GM19324 (cell line): Measurements from ENCODE around the gene MAGI1.

ENCODE experiments used
- ATAC-seq: cut with Tn5 transposase; IDR thresholded peaks from one replicate; pipeline ENCODE4 v1.9.1; 2021; ENCODE audit warnings: mild to moderate bottlenecking, moderate library complexity; ENCODE audit not compliant: unreplicated experiment, low FRiP score

The MAGI1 gene

DNA sequence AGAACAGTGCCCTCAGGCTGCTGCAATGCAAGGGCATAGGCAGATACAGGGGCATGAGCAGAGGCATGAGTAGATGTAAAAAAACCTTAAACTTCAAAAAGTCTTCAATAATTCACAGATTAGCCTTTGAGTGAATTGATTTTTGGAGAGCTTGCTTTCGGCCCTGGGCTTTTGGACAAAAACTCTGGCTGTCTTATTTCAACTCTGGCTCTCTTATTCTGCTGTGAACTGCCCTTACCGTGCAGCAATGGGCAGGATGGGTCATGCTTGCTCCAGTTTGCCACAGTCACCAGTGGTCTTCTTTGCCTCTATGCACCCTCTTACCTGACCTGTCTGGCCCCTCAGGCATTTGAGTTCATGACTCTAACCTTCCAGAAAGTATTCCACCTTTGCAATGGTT, 555.7 kb downstream of the MAGI1 start:
- ATAC-seq, result no peak

DNA sequence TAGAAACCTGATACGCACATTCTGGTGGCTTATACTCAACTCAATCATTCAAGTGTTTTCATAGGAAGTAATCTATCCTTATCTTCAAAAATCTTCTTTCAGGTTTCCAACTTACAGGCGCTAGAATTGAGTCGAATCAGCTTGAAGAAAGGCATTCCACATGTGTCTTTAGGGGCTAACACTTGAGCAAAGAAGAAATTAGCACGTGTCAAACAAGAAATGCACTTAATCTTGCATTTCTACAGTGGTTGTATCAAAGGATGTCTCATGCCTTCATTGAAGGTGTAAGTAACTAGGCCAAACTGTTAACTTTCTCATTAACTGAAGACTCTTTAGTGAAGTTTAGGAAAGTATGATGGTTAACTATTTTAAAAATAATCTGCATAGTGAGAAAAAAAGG, 557.6 kb downstream of the MAGI1 start:
- ATAC-seq, result no peak

DNA sequence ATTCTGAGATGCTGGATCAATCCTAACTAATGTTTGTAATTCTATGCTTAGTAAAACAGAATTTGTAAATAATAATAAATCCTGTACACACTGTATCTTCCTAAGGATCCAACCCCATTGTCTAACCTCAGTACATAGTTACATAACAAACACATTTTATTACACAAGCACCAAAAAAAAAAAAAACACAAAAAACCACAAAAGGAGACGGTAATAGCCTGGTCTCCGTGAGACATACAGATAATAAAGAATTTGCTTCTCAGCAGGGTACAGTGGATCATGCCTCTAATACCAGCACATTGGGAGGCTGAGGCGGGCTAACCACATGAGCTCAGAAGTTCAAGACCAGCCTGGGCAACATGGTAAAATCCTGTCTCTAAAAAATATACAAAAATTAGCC, 558.7 kb downstream of the MAGI1 start:
- ATAC-seq, result no peak

DNA sequence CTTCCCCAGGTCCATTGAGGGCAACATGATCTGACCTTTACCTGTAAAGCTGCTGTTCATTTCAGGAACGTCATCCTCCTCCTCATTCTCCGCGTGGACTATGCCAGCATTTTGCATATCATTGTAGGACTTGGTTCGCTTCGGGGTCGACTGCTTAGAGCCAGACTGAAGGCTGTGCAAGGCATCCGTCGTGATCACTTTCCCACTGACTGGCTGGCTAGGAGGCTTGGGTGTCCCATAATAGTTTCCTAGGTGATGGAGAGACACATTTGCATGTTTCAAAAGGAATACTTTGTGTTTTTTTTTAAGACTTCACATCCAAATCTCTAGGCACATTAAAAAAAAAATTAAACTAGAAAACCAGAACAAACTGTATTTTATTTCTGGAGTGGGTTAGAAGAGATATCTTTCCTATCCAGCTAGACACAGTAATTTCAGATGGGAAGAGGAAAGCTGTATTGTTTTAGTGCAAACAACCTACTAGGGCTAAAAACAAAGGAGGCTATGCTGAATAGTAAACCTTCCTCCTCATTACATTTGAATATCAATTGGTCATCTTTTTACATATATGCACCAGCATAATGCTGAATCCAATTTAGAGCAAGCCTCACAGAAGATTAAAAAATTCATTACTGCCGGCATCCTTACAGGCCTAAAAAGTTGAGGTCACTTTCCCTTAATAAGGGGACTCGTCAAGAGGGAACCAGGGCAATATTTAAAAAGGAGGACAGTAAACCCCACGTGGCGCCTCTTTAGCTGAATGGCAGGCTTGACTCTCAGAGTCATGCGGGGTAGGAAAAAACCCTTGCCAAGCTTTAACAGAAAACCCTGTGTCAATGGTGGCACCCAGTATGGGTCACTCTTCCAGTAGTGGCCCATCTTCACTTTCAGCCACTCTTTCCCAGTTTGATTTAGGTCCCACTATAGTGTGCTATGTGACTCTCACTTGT, 559.9 kb downstream of the MAGI1 start:
- ATAC-seq, result no peak

DNA sequence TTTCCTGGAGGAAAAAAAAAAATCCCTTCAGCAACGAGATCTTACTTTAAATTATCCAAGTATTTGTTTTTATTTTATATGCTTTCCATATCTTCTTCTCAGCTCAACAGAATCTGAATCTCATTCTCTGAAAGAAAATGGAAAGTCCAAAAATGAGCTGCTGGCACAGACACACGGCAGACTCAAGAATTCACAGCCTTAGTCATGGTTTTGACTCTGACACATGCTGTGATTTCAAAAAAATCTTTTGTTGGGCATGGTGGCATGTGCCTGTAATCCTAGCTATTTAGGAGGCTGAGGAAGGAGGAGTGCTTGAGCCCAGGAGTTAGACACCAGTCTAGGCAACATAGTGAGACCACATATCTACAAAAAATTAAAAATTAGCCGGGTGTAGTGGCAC, 565.0 kb downstream of the MAGI1 start:
- ATAC-seq, result no peak

DNA sequence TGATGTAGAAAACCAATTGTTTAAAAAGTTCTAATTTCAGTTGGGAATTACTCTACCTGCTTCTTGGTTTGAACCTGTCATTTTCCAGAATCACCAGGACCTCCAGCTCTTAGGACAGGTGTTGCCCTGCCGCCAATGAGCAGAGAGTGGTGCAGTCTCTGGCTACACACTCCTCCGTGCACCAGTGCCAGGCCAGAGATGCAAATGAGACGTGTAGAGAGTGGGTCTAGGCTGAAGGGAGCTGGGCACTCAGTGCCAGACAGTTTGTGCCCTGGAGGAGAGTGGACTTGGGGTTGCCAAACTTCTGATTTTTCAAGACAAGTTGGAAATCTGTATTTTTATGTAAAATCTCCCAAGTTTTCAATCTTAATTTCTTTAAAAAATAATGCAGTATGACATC, 566.2 kb downstream of the MAGI1 start:
- no peak for ATAC-seq

DNA sequence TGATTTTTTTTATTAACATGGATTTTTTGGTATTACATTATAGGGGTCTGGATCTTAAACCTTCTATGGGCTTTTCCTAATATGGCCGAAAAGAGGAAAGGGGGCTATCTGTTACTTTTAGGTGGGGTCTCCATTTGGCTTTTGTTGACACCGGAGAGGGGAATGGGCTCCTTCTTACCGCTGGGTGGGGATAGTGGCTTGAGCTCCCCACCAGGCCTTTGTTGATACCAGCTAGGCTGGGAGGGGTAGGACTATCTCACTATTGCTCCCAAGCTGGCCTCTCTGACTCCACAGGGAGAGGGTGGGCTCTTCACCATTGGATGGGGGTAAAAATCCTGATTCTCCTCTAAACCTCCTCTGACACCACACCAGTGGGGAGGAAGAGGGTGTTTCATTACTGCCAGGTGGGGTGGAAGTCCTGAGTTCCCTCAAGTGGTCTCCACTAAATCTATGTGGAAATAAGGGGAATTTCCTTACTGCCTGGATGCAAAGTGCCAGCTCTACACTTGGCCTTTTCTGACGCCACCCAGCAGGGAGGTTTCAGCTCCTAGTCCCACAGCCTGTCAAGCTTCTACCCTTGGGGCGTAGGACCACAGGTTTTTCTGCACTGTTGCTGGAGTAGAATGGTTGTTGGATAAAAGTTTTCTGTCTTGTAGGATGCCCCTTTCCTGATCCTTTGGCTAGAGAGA, 572.3 kb downstream of the MAGI1 start:
- no peak for ATAC-seq

DNA sequence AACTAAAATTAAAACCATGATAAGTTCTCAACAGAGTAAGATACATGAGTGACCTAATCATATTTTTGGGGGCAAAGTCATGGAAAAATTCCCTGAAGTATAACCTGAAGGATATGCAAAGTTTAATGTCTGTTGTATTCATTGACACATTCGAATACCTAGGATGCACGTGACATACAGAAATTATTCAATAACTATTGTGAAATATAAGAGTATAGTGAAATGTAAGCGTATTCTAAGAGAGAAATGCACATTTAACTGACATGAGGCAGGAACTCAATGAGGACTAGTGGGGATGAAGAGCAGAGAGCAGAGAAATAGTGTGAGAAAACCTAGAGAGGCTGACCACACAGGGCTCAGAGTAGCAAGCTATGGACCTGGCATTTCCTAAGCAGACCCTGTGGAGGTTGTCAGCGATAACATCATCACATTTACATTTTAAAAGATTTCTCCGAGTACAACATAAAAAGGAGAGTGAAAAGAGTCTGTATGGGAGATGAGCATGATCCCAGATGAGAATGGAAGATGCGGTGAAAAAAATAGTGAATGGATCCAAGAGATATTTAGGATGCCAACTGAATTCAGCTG, 588.8 kb downstream of the MAGI1 start:
- no peak for ATAC-seq

DNA sequence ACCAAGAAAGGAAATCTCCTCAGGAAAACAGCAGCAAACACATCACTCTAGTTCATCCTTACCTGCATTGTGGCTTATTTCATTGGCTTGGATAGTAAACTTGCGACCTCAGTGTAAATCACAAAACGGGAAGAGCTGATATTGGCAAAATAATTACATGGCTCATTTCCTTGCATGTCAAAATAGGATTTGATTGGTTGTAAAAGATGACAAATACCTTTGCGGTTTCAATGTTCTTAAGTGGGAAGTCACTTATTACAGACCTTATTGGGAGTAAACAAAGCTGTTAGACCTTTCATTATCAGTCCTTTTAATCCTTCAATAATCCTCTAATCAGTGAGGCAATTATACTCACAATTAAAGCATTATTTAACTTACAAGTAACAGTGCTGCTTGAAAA, 590.6 kb downstream of the MAGI1 start:
- ATAC-seq, result no peak

DNA sequence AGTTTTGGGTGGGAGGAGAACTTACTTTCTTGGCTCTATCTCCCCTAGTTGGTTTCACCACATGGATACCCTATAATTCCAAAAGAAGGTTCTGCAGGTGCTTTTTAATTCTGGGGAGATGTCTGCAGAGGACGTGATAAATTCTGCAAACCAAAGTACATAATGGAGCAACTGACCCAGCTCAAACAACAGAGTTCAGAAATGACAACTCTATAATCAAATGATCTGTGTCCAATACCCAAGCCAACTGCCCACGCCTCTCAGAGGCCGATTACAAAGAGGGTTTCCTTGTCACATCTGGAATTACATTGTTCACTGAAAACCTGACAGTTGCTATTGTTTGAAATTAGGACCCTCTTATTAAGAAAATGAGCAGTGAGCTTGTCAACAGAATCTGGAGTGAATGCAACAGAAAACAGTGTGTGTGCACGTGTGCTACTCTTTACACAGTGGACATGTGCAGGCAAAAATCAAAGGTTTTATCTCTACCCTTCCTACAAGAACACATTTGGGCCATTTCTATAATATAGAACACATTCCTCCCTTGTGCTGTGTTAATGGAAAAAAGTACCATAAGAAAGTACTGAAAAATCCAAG, 593.0 kb downstream of the MAGI1 start:
- no peak for ATAC-seq

DNA sequence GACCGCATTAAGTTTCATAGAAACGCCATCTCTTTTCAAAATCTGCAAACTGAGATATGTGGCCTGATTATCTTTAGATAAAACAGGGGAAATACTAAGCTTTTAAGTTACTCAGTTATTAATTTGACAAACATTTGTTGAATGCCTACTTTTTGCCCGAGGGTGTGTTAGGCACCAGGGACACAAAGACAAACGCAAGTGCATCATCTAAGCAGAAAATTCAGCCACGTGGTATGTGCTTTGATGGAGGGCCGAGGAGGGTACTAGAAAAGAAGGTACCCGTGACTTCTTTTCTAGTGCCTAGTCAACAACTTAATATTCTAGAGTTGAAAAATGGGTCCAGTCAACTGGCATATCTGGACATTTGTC, 594.3 kb downstream of the MAGI1 start:
- ATAC-seq, result no peak

DNA sequence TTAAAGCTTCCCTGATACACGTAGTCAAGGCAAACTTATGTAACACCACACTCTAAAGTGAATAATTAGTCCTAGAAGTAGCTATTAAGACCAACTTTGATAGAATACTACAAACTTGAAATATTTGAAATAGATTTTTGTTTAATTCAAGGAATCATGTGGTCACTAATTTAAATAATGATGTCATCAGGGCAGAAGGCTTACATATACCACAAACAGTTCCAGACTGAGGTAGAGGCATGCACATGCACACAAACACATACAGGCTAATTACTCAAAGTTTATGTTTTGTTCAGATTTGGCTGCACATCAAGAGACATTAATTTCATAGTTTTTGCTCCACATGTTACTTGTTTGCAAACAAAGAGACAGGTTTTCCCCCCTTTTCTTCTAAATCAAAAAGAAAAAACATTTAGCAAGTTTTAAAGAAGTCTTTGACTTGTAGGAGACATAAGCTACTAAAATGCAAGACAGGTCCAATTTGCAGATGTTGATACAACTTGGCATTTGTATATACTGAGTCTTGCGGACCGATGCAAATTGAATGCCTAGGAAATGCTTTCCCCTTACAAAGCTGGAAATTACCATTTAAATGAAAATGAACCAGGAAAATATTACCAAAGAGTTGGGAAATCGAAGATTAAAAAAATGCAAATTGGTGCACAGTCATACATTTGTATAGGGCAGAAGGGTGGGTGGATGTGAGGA, 594.8 kb downstream of the MAGI1 start:
- no peak for ATAC-seq

DNA sequence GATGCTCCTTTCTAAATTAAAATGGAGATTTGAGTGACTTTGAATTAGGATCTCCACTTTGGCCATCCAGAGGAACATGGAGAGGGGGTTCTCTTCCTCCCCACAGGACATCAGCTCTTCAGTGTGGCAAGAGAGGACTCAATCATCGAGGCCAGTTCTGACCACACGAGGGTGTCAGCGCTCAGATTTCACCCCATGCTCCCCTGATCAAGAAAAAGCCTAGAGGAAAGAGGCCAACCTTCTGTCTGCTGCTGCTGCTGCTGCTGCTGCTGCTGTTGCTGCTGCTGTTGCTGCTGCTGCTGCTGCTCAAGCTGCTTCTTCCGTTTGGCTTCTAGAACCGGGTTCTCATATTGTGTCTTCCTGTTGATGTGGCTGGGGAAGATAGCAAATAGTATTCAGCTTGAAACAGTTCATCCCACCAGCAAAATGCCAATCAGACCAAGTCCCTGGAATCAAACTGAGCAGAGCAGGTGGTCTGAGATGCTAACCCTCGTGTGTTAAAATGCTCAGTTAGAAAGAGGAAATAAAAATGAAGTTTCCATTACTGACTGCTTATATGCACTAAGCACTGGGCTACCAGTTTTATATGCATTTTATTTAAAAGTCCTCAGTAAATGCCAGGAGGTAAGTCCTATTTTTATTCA, 599.0 kb downstream of the MAGI1 start:
- ATAC-seq, result no peak

DNA sequence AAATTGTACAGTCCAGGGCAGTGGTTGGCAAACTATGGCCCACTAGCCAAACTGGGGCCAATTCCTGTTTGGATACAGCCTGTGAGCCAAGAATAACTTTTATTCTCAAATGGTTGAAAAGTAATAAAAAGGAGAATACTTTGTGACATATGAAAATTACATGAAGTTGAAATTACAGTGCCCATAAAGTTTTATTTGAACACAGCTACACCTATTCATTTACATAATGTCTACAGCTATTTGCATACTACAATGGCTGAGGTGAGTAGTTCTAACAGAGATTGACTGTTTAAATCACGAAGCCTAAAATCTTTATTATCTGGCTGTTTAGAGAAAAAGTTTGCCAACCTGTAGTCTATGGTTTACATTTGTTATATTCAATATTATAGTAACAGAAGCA, 600.1 kb downstream of the MAGI1 start:
- ATAC-seq, result no peak

DNA sequence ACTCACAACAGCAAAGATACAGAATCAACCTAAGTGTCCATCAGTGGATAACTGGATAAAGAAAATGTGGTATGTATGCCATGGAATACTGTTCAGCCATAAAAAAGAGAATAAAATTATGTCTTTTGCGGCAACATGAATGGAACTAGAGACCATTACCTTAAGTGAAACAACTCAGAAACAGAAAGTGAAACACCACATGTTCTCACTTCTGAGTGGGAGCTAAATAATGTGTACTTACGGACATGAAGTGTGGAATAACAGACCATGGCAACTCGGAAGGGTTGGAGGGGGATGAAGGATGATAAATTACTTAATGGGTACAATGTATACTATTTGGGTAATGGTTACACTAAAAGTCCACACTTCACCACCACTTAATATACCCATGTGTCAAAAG, 600.6 kb downstream of the MAGI1 start:
- ATAC-seq, result no peak

DNA sequence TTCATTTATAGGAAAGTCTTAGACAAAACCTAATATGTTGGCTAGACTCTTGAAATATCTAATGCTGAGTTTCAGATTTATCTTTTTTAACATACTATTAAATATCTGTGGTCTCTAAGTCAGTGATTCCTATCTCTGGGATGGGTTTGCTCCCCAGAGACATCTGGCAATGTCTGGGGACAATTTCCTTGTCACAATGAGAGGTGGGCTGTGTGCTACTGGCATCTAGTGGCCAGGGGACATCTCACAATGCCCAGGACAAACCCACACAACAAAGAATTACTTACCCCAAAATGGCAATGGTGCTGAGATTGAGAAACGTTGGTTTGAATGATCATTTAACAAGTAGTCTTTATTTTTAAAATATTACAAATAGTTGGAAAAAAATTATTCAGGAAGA, 602.1 kb downstream of the MAGI1 start:
- ATAC-seq, result no peak

DNA sequence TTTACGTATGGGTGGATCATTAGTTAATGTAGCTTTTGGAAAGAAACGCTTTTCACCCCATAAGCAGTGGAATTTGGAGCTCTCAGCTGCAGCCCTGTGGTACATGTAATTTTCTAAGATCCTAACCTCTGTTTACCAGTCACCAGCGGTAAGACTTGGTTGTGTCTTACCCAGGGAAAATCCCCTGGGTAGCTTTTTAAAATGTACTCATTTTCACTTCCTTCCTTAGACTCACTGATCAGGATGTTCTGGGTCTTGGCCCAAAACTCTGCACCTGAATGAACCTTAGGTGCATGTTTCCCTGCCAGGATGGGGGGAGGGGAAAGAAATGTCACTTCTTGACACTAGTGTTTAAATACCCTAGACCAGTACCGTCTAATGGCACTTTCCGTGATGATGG, 605.2 kb downstream of the MAGI1 start:
- ATAC-seq, result no peak

DNA sequence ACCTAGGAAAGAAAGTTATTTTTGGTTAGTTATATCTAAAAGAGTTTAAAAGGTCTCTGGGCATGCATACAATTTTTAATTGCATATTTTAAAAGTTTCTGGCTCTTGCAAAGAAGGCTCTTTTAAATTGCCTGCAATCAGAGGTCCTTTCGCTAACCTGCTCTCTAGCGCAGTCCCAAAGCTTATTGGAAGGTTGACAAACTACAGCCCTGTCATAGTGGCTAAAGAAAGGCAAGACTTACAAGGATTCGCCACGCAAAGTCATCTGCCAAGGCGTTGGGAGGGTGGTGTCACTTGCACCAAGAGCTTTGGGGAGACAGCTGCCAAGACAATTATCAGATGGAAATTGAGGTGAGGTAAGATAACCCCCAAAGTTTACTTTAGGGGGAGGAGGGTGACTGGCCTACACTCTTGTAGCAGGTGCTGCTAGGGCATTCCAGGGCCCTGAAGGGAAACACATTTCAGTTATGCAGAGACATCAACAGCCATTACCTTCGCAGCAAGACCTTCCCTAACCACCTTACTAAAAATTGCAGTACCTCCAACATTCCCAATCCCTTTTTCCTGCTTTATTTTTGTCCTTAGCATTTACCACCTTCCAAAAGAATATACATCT, 606.2 kb downstream of the MAGI1 start:
- ATAC-seq, result no peak

DNA sequence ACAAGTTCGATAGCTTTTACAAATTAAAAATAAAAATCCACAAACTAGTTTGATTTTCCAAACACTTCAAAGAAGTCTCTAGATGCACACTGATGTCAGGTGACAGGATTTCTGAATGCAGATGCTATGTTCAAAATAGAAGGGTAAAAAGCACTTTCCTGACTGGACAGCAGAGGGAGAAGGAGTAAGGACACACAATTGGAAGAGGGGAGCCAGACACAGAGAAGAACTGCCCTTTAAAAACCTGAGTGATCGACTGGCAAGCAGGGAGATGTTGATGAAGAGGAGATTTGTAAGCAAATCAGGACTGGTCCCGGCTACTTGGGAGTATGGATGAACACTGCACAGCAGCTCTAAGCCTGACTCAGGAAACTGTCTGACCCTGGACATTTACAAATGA, 612.8 kb downstream of the MAGI1 start:
- no peak for ATAC-seq

DNA sequence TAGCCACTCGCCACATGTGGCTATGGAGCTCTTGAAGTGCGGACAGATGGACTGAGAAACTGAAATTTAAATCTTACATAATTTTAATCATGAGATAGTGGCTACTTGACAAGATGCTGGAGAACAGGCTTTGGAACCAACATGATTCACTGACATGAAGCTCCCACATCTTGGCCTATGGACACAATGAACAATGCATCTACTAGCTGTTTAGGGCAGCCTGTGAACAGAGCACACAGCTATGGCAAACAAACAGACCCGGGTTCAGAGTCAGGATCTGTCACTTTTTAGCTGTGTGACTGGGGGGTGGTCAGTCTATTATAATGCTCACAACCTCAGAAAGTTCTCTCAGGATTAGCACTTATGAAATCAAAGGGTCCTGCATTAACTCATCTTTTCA, 616.6 kb downstream of the MAGI1 start:
- no peak for ATAC-seq
